Rectal smooth muscle tissue (tissue), 1 donor: ENCODE data around the gene DHRS9.

Experiments
- H3K27ac ChIP-seq: one replicate; pipeline ENCODE4 v1.7.0; 2013; ENCODE audit warnings: low read depth, low read length, inconsistent platforms
- H3K27me3 ChIP-seq: one replicate; pipeline ENCODE4 v1.7.0; 2013; ENCODE audit warnings: low read length; ENCODE audit not compliant: control insufficient read depth, insufficient read depth
- H3K36me3 ChIP-seq: one replicate; pipeline ENCODE4 v1.7.0; 2013; ENCODE audit warnings: low read length; ENCODE audit not compliant: control insufficient read depth, insufficient read depth
- H3K4me1 ChIP-seq: one replicate; pipeline ENCODE4 v1.7.0; 2013; ENCODE audit warnings: low read length; ENCODE audit not compliant: control insufficient read depth, insufficient read depth
- H3K4me3 ChIP-seq: one replicate; pipeline ENCODE4 v1.7.0; 2013; ENCODE audit warnings: low read length
- H3K9ac ChIP-seq: one replicate; pipeline ENCODE4 v1.7.0; 2013; ENCODE audit warnings: low read length

DHRS9 gene

GRCh38 chr2:169109502-169110409 lies 40.4 kb downstream of the DHRS9 start:
- no peak overlapping the region for H3K9ac ChIP-seq
- no peaks in the 10 kb centered on the region for H3K4me1 ChIP-seq
- no peak overlapping the region for H3K27ac ChIP-seq
- no peak overlapping the region for H3K4me3 ChIP-seq
- no peaks in the 10 kb centered on the region for H3K36me3 ChIP-seq
- H3K27me3 ChIP-seq = no peaks in the 10 kb centered on the region

DNA sequence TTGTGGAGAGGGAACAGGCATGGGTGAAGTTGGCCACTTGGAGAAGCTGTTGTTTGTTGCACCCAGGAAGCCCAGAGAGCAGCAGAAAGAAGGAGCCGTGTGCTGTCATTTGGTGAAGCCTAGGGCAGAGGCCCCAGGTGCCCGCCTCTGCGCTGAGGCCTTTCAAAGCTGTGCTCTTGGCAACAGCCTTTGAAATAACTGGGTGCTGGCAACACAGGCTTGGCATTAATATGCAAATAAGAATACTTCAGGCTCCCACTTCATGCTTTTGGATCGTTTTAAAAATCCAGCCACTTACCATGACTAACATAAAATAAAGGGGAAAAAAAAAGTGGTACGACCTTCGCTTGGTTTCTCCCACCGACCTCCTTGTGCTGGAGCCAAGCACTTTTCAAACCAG lies 41.1 kb downstream of the DHRS9 start:
- Histone ChIP-seq H3K4me1 (no peaks in the 10 kb centered on the region), H3K4me3 (no peak overlapping the region), H3K36me3 (no peaks in the 10 kb centered on the region), H3K27me3 (no peaks in the 10 kb centered on the region), H3K27ac (no peak overlapping the region), H3K9ac (no peak overlapping the region)

- no peaks in the 10 kb centered on the region for H3K36me3 ChIP-seq
- H3K4me3 ChIP-seq = no peak overlapping the region
- no peak overlapping the region for H3K27ac ChIP-seq
- H3K27me3 ChIP-seq = no peaks in the 10 kb centered on the region
- no peak overlapping the region for H3K9ac ChIP-seq
- H3K4me1 ChIP-seq = no peaks in the 10 kb centered on the region
Observed at GRCh38 chr2:169110916-169111315, 41.6 kb downstream of the DHRS9 start.

- Histone ChIP-seq H3K4me1 (no peaks in the 10 kb centered on the region), H3K9ac (no peak overlapping the region), H3K27ac (no peak overlapping the region), H3K4me3 (no peak overlapping the region), H3K36me3 (no peaks in the 10 kb centered on the region), H3K27me3 (no peaks in the 10 kb centered on the region)
Observed at GRCh38 chr2:169112841-169113240, 43.5 kb downstream of the DHRS9 start.

DNA sequence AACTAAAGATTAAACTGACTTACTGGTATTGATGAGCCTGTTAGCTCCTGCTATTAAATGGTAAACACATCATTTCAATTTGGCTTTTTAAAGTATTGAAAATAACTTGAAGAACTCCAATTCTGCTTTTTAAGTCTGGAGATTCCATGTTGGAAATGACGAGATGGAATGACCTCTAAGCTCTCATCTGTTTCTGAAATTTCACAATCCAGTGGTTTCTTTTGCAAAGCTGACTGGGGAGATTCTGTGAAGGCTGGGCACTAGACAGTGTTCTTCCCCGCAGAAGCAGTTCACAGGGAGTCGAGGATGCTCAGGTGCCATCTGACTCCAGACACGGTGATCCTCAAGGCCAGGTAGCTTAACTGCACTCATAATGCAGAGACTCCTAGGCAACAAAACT lies 44.7 kb downstream of the DHRS9 start:
- H3K27ac ChIP-seq = no peak overlapping the region
- no peaks in the 10 kb centered on the region for H3K27me3 ChIP-seq
- no peak overlapping the region for H3K4me3 ChIP-seq
- H3K36me3 ChIP-seq = no peaks in the 10 kb centered on the region
- no peaks in the 10 kb centered on the region for H3K4me1 ChIP-seq
- no peak overlapping the region for H3K9ac ChIP-seq

- no peak overlapping the region for H3K4me3 ChIP-seq
- no peaks in the 10 kb centered on the region for H3K4me1 ChIP-seq
- H3K9ac ChIP-seq = no peak overlapping the region
- no peaks in the 10 kb centered on the region for H3K36me3 ChIP-seq
- no peak overlapping the region for H3K27ac ChIP-seq
- H3K27me3 ChIP-seq = no peaks in the 10 kb centered on the region
Observed at GRCh38 chr2:169116327-169116726, 47.0 kb downstream of the DHRS9 start.

DNA sequence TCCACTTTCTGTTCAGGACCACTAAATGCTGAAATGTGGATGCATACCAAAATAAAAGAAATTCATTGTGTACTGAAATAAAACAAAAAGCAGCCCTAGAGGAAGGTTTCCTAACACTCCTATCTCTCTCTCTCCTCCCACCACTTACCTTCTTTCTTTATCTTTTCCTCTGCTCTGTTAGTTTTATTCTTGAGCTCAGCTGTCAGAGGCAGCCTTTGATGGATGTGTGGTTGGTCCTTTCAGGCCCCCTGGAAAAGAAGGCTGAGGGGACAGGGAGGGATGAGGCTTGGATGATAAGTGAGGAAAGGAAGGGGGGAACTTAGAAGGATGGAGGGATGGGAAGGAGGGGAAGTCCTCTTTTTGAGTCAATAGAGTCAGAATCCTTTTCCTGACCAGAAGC lies 47.6 kb downstream of the DHRS9 start:
- no peak overlapping the region for H3K9ac ChIP-seq
- no peak overlapping the region for H3K27ac ChIP-seq
- H3K27me3 ChIP-seq = no peaks in the 10 kb centered on the region
- H3K4me3 ChIP-seq = no peak overlapping the region
- no peaks in the 10 kb centered on the region for H3K36me3 ChIP-seq
- H3K4me1 ChIP-seq = no peaks in the 10 kb centered on the region

- Histone ChIP-seq H3K4me3 (no peak overlapping the region), H3K9ac (no peak overlapping the region), H3K27me3 (no peaks in the 10 kb centered on the region), H3K27ac (no peak overlapping the region), H3K4me1 (no peaks in the 10 kb centered on the region), H3K36me3 (no peaks in the 10 kb centered on the region)
Observed at GRCh38 chr2:169118060-169118459, 48.7 kb downstream of the DHRS9 start.

- no peak overlapping the region for H3K27ac ChIP-seq
- H3K36me3 ChIP-seq = no peaks in the 10 kb centered on the region
- no peaks in the 10 kb centered on the region for H3K27me3 ChIP-seq
Observed at GRCh38 chr2:169119123-169119760, 49.9 kb downstream of the DHRS9 start.

GRCh38 chr2:169119851-169120250 lies 50.5 kb downstream of the DHRS9 start:
- Histone ChIP-seq H3K9ac (no peak overlapping the region), H3K36me3 (no peaks in the 10 kb centered on the region), H3K4me1 (no peaks in the 10 kb centered on the region), H3K4me3 (no peak overlapping the region), H3K27ac (no peak overlapping the region), H3K27me3 (no peaks in the 10 kb centered on the region)

More at GRCh38 chr2:169119123-169119760, 49.9 kb downstream of the DHRS9 start:
- H3K4me3 ChIP-seq = no peak overlapping the region
- no peak overlapping the region for H3K9ac ChIP-seq
- H3K4me1 ChIP-seq = no peaks in the 10 kb centered on the region

DNA sequence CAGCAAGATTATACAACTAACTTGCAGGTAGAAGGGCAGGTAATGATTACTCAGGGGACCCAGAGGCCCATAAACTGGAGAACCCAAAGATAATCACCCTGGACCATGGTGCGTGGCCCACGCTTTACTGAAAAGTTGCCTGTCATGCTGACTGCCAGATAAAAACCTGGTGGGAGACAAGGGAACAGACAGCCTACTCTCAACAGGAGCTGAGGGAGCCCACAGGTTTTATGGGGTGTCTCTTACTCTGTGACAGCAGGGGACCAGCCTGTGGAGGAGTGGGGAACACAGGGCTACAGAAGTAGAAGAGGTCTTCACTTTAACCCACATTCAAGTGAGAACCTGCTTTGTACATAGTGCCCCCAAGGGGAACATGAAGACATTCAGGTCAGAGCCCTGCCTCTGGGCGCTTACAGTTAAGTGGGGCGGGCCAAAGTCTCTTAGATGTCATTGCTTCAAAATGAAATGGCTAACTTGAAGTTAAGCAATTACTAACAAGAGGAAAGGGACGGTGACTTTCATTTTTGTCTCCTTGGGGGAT lies 60.4 kb downstream of the DHRS9 start:
- Histone ChIP-seq H3K27ac (no peak overlapping the region), H3K9ac (no peak overlapping the region), H3K4me3 (no peak overlapping the region), H3K4me1 (no peaks in the 10 kb centered on the region), H3K36me3 (no peaks in the 10 kb centered on the region), H3K27me3 (no peaks in the 10 kb centered on the region)

GRCh38 chr2:169131587-169132512 lies 62.5 kb downstream of the DHRS9 start:
- H3K9ac ChIP-seq = no peak overlapping the region
- H3K36me3 ChIP-seq = no peaks in the 10 kb centered on the region
- no peaks in the 10 kb centered on the region for H3K4me1 ChIP-seq
- H3K27me3 ChIP-seq = no peaks in the 10 kb centered on the region
- H3K27ac ChIP-seq = no peak overlapping the region
- no peak overlapping the region for H3K4me3 ChIP-seq
